ENCODE measurements around the gene CLASP2.

GRCh38 chr3:33602829-33603228 lies 115.2 kb downstream of the CLASP2 start:
- TF ChIP-seq, protein P1, sequence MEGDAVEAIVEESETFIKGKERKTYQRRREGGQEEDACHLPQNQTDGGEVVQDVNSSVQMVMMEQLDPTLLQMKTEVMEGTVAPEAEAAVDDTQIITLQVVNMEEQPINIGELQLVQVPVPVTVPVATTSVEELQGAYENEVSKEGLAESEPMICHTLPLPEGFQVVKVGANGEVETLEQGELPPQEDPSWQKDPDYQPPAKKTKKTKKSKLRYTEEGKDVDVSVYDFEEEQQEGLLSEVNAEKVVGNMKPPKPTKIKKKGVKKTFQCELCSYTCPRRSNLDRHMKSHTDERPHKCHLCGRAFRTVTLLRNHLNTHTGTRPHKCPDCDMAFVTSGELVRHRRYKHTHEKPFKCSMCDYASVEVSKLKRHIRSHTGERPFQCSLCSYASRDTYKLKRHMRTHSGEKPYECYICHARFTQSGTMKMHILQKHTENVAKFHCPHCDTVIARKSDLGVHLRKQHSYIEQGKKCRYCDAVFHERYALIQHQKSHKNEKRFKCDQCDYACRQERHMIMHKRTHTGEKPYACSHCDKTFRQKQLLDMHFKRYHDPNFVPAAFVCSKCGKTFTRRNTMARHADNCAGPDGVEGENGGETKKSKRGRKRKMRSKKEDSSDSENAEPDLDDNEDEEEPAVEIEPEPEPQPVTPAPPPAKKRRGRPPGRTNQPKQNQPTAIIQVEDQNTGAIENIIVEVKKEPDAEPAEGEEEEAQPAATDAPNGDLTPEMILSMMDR (IDR thresholded peaks at IDR 0.05; ENCODE audit: low read depth, low read length), result no peak
- TF ChIP-seq EZH2phosphoT487 (IDR thresholded peaks at IDR 0.05; ENCODE audit: low read depth), result no peak
